Activated CD8-positive, alpha-beta memory T cell treated with anti-CD3 and anti-CD28 coated beads for 1 hour (primary cell): Measurements from ENCODE around the gene PROP1.
A peak's percentile ranks its signal among the peaks of the same experiment; 100 is the strongest.
"Not testable (repeated sequence)": the region's sequence is repeated elsewhere in the genome, so short reads cannot be mapped to it uniquely, and the experiment has no call there.

Source experiments
- DNase-seq, 2 donors: peaks; one replicate each; pipeline ENCODE4 v3.0.0-alpha.2; 2020; ENCODE audit warnings: low read depth in 1 of 2; ENCODE audit errors: extremely low read depth in 1 of 2

Gene PROP1

GRCh38 chr5:177945601-177946283 lies 50.3 kb downstream of the PROP1 start:
- DNase-seq: not testable (repeated sequence)

GRCh38 chr5:177945145-177945544 lies 50.9 kb downstream of the PROP1 start:
- DNase-seq: not testable (repeated sequence)

- peak in 1 of 2 donors; percentile 12 for DNase-seq
These were observed 52.0 kb downstream of the PROP1 start for GRCh38 chr5:177943805-177944736.

GRCh38 chr5:177942896-177943295 lies 53.1 kb downstream of the PROP1 start:
- DNase-seq: not testable (repeated sequence)
